HepG2 (cell line): ENCODE measurements around the gene KBTBD13. TPM values are rescaled to one million over a fixed set of nuclear protein-coding genes. Genes with fewer than 3 reads are reported as not detected.

Source experiments
- ARNT ChIP-seq: fragments of 450-650 bp; IDR thresholded peaks from 2 replicates; pipeline ENCODE4 v1.6.1; 2017
- ATRX ChIP-seq: sonication (generic); formaldehyde crosslinking; IDR thresholded peaks from 2 replicates; pipeline ENCODE4 v1.4.0; 2020; ENCODE audit warnings: missing genetic modification reagents, borderline replicate concordance
- BCL6 ChIP-seq: IDR thresholded peaks from 2 replicates; pipeline ENCODE4 v1.6.1; 2016; ENCODE audit warnings: missing genetic modification reagents, missing compliant biosample characterization
- GPN1 ChIP-seq: sonication (generic); formaldehyde crosslinking; IDR thresholded peaks from 2 replicates; pipeline ENCODE4 v1.5.1; 2020; ENCODE audit warnings: missing genetic modification reagents, borderline replicate concordance
- GTF2F1 ChIP-seq: fragments of 150-350 bp; IDR thresholded peaks from 2 replicates; pipeline ENCODE4 v1.6.1; 2014; ENCODE audit warnings: low read length
- HBP1 ChIP-seq: IDR thresholded peaks from 2 replicates; pipeline ENCODE4 v1.6.1; 2016; ENCODE audit warnings: low read depth, control low read depth
- HDAC2 ChIP-seq: sonication (generic); formaldehyde crosslinking; IDR thresholded peaks from 2 replicates; pipeline ENCODE4 v1.4.0; 2020; ENCODE audit warnings: missing genetic modification reagents
- KLF6 ChIP-seq: IDR thresholded peaks from 2 replicates; pipeline ENCODE4 v1.8.0; 2016; ENCODE audit warnings: missing biosample characterization, missing genetic modification reagents
- KMT2A ChIP-seq: sonication (generic); formaldehyde crosslinking; IDR thresholded peaks from 2 replicates; pipeline ENCODE4 v1.4.0; 2020; ENCODE audit warnings: missing genetic modification reagents
- MIER3 ChIP-seq: IDR thresholded peaks from 2 replicates; pipeline ENCODE4 v1.6.1; 2016; ENCODE audit warnings: missing compliant biosample characterization, borderline replicate concordance
- NCOA5 ChIP-seq: sonication (generic); formaldehyde crosslinking; IDR thresholded peaks from 2 replicates; pipeline ENCODE4 v1.4.0; 2020; ENCODE audit warnings: missing genetic modification reagents
- NFYB ChIP-seq: sonication (generic); formaldehyde crosslinking; IDR thresholded peaks from 2 replicates; pipeline ENCODE4 v1.4.0; 2020; ENCODE audit warnings: missing genetic modification reagents
- NPAS2 ChIP-seq: sonication (generic); formaldehyde crosslinking; IDR thresholded peaks from 2 replicates; pipeline ENCODE4 v1.8.0; 2022; ENCODE audit warnings: mild to moderate bottlenecking, missing genetic modification reagents, borderline replicate concordance
- PHF21A ChIP-seq: sonication (generic); formaldehyde crosslinking; IDR thresholded peaks from 2 replicates; pipeline ENCODE4 v1.5.0; 2020; ENCODE audit warnings: mild to moderate bottlenecking, missing genetic modification reagents
- RERE ChIP-seq: IDR thresholded peaks from 2 replicates; pipeline ENCODE4 v1.6.1; 2016; ENCODE audit warnings: low read depth, missing genetic modification reagents, missing compliant biosample characterization
- SIX4 ChIP-seq: sonication (generic); formaldehyde crosslinking; IDR thresholded peaks from 2 replicates; pipeline ENCODE4 v1.4.0; 2020; ENCODE audit warnings: missing genetic modification reagents
- UBTF ChIP-seq: sonication (generic); formaldehyde crosslinking; IDR thresholded peaks from 2 replicates; pipeline ENCODE4 v1.4.0; 2020; ENCODE audit warnings: mild to moderate bottlenecking, missing genetic modification reagents
- ZNF547 ChIP-seq: sonication (generic); formaldehyde crosslinking; IDR thresholded peaks from 2 replicates; pipeline ENCODE4 v1.5.1; 2020; ENCODE audit warnings: mild to moderate bottlenecking, missing genetic modification reagents
- ZNF589 ChIP-seq: sonication (generic); formaldehyde crosslinking; conservative IDR thresholded peaks from 2 replicates; pipeline ENCODE4 v1.8.0; 2022; ENCODE audit warnings: mild to moderate bottlenecking, moderate library complexity, missing genetic modification reagents
- ZNF740 ChIP-seq: sonication (generic); formaldehyde crosslinking; IDR thresholded peaks from 2 replicates; pipeline ENCODE4 v1.4.0; 2020; ENCODE audit warnings: missing genetic modification reagents
- ZNF891 ChIP-seq: sonication (generic); formaldehyde crosslinking; IDR thresholded peaks from 2 replicates; pipeline ENCODE4 v1.5.0; 2020; ENCODE audit warnings: mild to moderate bottlenecking, missing genetic modification reagents
- ZSCAN9 ChIP-seq: IDR thresholded peaks from 2 replicates; pipeline ENCODE4 v1.6.1; 2016; ENCODE audit warnings: borderline replicate concordance
- polyA plus RNA-seq, 8 experiments: library from polyadenylated mRNA; depleted of rRNA in 3 of 8; stranded (reverse) in 7 of 8; unstranded in 1 of 8; fragments of >200 nt; fragmentation: Illumina TruSeq in 4 of 8; extraction: Trizol in 4 of 8; gene quantifications; 2 replicates each; pipeline versions ENCODE4 v1.2.1 to v1.2.3, GENCODE V29; 2011 to 2016; ENCODE audit warnings: low read depth in 4 of 8, missing spikeins in 1 of 8, mixed read lengths in 1 of 8; ENCODE audit not compliant: insufficient read depth in 1 of 8
- total RNA-seq, 5 experiments: library from RNA; depleted of rRNA; stranded (reverse); fragments of >200 nt; fragmentation: Illumina TruSeq; extraction: Trizol; gene quantifications; 2 replicates each; pipeline ENCODE4 v1.2.3, GENCODE V29; 2016; ENCODE audit warnings: low read depth in 1 of 5

The KBTBD13 gene
- total and polyA plus RNA-seq, 2 of the 13 experiments (the other 11 are each of a cell fraction or from before 2014, with no cell fraction given), result not detected

- TF ChIP-seq UBTF (CRISPR knock-in tag) (peak; percentile 80), ARNT (no peak), NFYB (CRISPR knock-in tag) (no peak), GPN1 (CRISPR knock-in tag) (no peak), BCL6 (CRISPR knock-in tag) (no peak), ZNF589 (CRISPR knock-in tag) (no peak; the same call in 1 of the 2 replicates), ZNF547 (CRISPR knock-in tag) (no peak), KLF6 (CRISPR knock-in tag) (peak; percentile 52; the same call in 1 of the 2 replicates), NCOA5 (CRISPR knock-in tag) (no peak), HDAC2 (CRISPR knock-in tag) (no peak), PHF21A (CRISPR knock-in tag) (no peak; the same call in 1 of the 2 replicates), RERE (CRISPR knock-in tag) (no peak), HBP1 (no peak; the same call in 1 of the 2 replicates), ZNF740 (CRISPR knock-in tag) (no peak), SIX4 (no peak), GTF2F1 (no peak), MIER3 (CRISPR knock-in tag) (no peak), NPAS2 (no peak), ZNF891 (CRISPR knock-in tag) (no peak; the same call in 1 of the 2 replicates), KMT2A (no peak; the same call in 1 of the 2 replicates), ATRX (CRISPR knock-in tag) (no peak), ZSCAN9 (CRISPR knock-in tag) (no peak)
Observed at GRCh38 chr15:65028921-65029735, 47.4 kb upstream of the KBTBD13 start, which contains the start of gene MTFMT (continued).
